Measurements from ENCODE around the gene CEP76. TPM values are rescaled to one million over a fixed set of nuclear protein-coding genes. Genes with fewer than 3 reads are reported as not detected.

The CEP76 gene
- total and polyA plus RNA-seq, 4 donors: 2.6 to 7.3 (median 3.4) TPM

DNA sequence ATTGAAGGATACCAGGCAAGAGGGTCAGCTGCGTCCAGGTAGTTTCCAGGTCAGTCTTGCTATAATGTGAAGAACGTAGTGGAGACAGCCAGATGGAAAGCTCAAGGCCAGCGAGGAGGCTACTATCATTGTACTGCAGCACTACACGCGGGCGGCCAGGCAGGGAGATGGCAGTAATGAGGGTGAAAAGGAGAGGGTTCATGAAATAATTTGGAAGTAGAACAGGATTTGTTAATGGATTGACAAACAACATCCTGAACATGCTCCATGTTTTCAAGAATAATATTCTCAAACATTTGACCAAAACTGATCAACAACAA is 61.7 kb downstream of the CEP76 start:
- Histone ChIP-seq H3K27me3 (ENCODE audit: control insufficient read depth in 1 of 2, insufficient read depth in 2 of 2, low read length in 1 of 2) (no peaks in the 10 kb centered on the region), H3K4me3 (ENCODE audit: low read length in 2 of 2) (no peak overlapping the region), H3K27ac (ENCODE audit: low read depth in 1 of 2, low read length in 2 of 2) (no peak overlapping the region), H3K4me1 (ENCODE audit: control insufficient read depth in 1 of 2, insufficient read depth in 2 of 2, low read length in 2 of 2) (no peaks in the 10 kb centered on the region), H3K36me3 (ENCODE audit: control insufficient read depth in 1 of 2, insufficient read depth in 2 of 2, low read length in 1 of 2) (no peaks in the 10 kb centered on the region), H3K9me3 (ENCODE audit: control insufficient read depth, low read length) (no peaks in the 10 kb centered on the region)
- DNase-seq: no peak
- WGBS, 2 donors: 94 to 95% methylated on average over 6 of the region's 6 CpGs
- no peak for ATAC-seq (ENCODE audit: low FRiP score)
- intact Hi-C loops (cut with DNase I): no loop called here

DNA sequence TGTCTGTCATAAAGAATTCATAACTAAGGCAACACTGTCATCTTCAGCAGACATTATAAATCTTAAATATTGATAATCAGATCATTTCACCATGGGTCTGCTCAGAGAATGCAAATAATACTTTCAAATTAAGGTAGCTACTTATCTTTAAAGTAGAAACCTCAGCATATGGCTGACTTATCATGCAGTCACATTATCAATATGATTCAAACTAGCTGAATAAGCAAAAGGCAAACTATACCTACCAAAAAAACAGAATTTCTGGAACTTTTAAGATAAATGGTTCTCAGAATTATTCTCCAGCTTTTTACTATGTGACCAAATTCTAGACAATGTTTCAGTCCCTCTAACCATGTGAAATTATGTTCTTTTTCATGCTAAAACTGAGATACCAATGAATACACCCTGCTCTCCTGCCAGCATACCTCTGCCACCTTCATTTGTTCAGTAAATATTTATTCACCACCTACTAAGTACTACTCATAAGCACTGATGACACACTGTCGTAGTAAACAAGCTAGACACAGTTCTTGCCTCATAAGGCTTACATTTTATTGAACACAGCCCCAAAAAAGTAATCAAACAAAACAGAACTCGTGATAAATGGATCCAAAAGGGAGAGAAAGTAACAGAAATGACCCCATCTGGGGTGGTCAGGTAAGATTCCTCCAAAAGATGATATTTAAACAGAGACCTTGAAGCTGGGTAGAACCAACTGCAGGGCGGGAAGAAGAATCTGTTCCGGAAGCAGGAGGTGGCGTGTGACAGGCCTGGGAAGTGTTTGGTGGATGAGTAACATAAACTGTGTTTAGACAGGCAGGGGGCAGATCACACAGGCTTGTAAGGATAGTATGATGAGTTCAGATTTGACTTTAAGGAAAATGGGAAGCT is 62.3 kb downstream of the CEP76 start:
- Histone ChIP-seq H3K9me3 (ENCODE audit: control insufficient read depth, low read length) (no peaks in the 10 kb centered on the region), H3K36me3 (ENCODE audit: control insufficient read depth in 1 of 2, insufficient read depth in 2 of 2, low read length in 1 of 2) (no peaks in the 10 kb centered on the region), H3K4me1 (ENCODE audit: control insufficient read depth in 1 of 2, insufficient read depth in 2 of 2, low read length in 2 of 2) (no peaks in the 10 kb centered on the region), H3K4me3 (ENCODE audit: low read length in 2 of 2) (no peak overlapping the region), H3K27ac (ENCODE audit: low read depth in 1 of 2, low read length in 2 of 2) (no peak overlapping the region), H3K27me3 (ENCODE audit: control insufficient read depth in 1 of 2, insufficient read depth in 2 of 2, low read length in 1 of 2) (no peaks in the 10 kb centered on the region)
- DNase-seq (no peak), ATAC-seq (ENCODE audit: low FRiP score) (no peak)
- intact Hi-C loops (cut with DNase I): no loop called here
- 73 to 93% methylated on average over 5 of the region's 5 CpGs for WGBS, 2 donors

DNA sequence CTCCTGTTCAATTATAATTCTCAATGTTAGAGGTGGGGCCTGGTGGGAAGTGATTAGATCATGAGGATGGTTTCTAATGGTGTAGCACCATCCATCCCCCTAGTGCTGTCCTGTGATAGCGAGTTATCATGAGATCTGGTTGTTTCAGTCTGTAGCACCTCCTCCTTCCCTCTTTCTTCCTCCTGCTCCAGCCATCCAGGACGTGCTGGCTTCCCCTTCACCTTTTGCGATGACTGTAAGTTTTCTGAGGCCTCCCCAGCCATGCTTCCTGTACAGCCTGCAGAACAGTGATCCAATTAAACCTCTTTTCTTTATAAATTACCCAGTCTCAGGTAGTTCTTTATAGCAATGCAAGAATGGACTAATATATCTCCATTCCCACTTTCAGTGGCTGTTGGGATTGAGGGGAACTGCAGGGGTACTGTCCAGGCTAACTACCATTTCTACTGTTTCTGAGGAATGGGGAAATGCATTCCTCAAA is 63.8 kb downstream of the CEP76 start:
- no peaks in the 10 kb centered on the region for H3K4me1 ChIP-seq (ENCODE audit: control insufficient read depth in 1 of 2, insufficient read depth in 2 of 2, low read length in 2 of 2)
- ATAC-seq (ENCODE audit: low FRiP score) (no peak), DNase-seq (no peak)
- 67 to 78% methylated on average over 3 of the region's 3 CpGs for WGBS, 2 donors
- intact Hi-C loops (cut with DNase I): no loop called here
- no peaks in the 10 kb centered on the region for H3K36me3 ChIP-seq (ENCODE audit: control insufficient read depth in 1 of 2, insufficient read depth in 2 of 2, low read length in 1 of 2)
- no peaks in the 10 kb centered on the region for H3K27me3 ChIP-seq (ENCODE audit: control insufficient read depth in 1 of 2, insufficient read depth in 2 of 2, low read length in 1 of 2)
- H3K4me3 ChIP-seq (ENCODE audit: low read length in 2 of 2): no peak overlapping the region
- H3K27ac ChIP-seq (ENCODE audit: low read depth in 1 of 2, low read length in 2 of 2): no peak overlapping the region
- H3K9me3 ChIP-seq (ENCODE audit: control insufficient read depth, low read length): no peaks in the 10 kb centered on the region

DNA sequence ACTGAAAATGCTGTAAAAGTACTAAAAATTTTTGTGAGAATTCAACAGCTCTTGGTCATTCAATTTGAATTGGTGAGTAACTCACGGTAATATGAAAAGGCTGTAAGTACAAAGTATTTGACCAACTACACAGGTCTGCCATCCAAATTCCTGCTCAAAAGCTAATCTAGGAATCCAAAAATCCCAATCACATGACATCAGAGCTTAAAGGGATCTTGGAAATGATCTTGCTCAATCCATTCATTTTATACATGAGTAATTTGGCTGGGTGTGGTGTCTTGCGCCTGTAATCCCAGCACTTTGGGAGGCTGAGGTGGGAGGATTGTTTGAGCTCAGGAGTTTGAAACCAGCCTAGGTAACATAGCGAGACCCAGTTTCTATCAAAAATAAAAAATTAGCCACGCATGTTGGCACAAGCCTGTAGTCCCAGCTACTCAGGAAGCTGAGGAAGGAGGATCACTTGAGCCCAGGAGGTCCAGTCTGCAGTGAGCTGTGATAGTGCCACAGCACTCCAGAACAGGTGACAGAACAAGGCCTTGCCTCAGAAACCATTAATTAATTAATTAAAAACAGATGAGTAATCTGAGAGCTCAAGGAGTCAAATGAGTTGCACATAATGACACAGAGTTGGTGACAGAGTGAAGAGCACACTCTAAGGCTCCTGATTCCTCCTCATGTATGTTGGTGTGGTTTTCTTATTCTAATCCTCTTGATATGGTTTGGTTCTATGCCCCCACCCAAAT is 64.5 kb downstream of the CEP76 start:
- intact Hi-C loops (cut with DNase I): no loop called here

DNA sequence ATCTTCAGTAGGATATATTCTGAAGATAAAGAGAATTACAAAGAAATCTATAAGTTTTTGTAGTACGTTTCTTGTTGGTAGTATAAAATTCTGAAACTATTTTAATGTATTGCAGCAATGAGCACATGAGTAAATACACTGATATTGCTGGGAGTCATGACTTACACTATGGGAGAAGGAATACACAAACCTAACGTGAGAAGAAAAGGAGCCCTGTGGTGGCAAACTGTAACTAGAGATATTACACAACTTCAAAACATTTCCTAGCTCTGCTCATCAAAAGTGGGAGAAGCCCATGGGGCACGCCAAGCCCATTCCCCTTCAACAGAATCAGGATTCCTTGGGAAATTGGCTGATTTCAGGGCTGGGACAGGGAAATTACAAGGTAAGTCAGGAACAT is 65.1 kb downstream of the CEP76 start:
- no peak overlapping the region for H3K27ac ChIP-seq (ENCODE audit: low read depth in 1 of 2, low read length in 2 of 2)
- ATAC-seq (ENCODE audit: low FRiP score) (no peak), DNase-seq (no peak)
- H3K27me3 ChIP-seq (ENCODE audit: control insufficient read depth in 1 of 2, insufficient read depth in 2 of 2, low read length in 1 of 2): no peaks in the 10 kb centered on the region
- no peaks in the 10 kb centered on the region for H3K9me3 ChIP-seq (ENCODE audit: control insufficient read depth, low read length)
- no peaks in the 10 kb centered on the region for H3K36me3 ChIP-seq (ENCODE audit: control insufficient read depth in 1 of 2, insufficient read depth in 2 of 2, low read length in 1 of 2)
- no peak overlapping the region for H3K4me3 ChIP-seq (ENCODE audit: low read length in 2 of 2)
- intact Hi-C loops (cut with DNase I): no loop called here
- no peaks in the 10 kb centered on the region for H3K4me1 ChIP-seq (ENCODE audit: control insufficient read depth in 1 of 2, insufficient read depth in 2 of 2, low read length in 2 of 2)
- WGBS, 2 donors: 88 to 92% methylated on average over 3 of the region's 3 CpGs

More for the DNA sequence above, 64.5 kb downstream of the CEP76 start:
- H3K27ac ChIP-seq (ENCODE audit: low read depth in 1 of 2, low read length in 2 of 2): no peak overlapping the region
- H3K9me3 ChIP-seq (ENCODE audit: control insufficient read depth, low read length): no peaks in the 10 kb centered on the region
- ATAC-seq (ENCODE audit: low FRiP score): no peak
- no peaks in the 10 kb centered on the region for H3K4me1 ChIP-seq (ENCODE audit: control insufficient read depth in 1 of 2, insufficient read depth in 2 of 2, low read length in 2 of 2)
- DNase-seq: no peak
- H3K27me3 ChIP-seq (ENCODE audit: control insufficient read depth in 1 of 2, insufficient read depth in 2 of 2, low read length in 1 of 2): no peaks in the 10 kb centered on the region
- H3K36me3 ChIP-seq (ENCODE audit: control insufficient read depth in 1 of 2, insufficient read depth in 2 of 2, low read length in 1 of 2): no peaks in the 10 kb centered on the region
- H3K4me3 ChIP-seq (ENCODE audit: low read length in 2 of 2): no peak overlapping the region
- WGBS, 2 donors: 78 to 83% methylated on average over 4 of the region's 4 CpGs

DNA sequence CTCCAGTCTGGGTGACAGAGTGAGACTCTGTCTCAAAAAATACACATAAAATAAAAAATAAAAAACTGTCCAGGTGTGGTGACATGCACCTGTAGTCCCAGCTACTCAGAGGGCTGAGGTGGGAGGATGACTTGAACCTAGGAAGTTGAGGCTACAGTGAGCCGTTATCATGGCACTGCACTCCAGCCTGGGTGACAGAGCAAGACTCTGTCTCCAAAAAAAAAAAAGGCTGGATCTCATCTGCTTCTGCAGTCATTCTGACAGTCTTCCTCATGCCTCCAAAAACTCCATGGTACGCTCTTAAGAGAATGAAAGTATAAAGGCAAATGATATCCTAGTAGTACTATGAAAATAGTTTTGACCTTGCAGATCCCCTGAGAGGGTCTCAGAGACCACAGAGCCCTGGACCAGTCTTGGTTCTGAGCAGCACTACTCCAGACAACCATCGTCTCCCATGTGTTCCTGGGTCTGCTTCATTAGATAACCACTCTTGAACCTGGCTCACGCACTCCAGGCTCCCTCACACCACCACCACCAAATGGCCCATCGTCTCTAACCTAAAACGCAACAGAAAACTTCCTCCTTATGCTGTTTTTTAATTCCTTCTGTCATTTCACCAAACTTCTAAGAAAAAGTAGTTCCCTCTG is 70.6 kb downstream of the CEP76 start:
- H3K4me3 ChIP-seq (ENCODE audit: low read length in 2 of 2): no peak overlapping the region
- no peaks in the 10 kb centered on the region for H3K27me3 ChIP-seq (ENCODE audit: control insufficient read depth in 1 of 2, insufficient read depth in 2 of 2, low read length in 1 of 2)
- H3K9me3 ChIP-seq (ENCODE audit: control insufficient read depth, low read length): no peaks in the 10 kb centered on the region
- no peaks in the 10 kb centered on the region for H3K4me1 ChIP-seq (ENCODE audit: control insufficient read depth in 1 of 2, insufficient read depth in 2 of 2, low read length in 2 of 2)
- no peaks in the 10 kb centered on the region for H3K36me3 ChIP-seq (ENCODE audit: control insufficient read depth in 1 of 2, insufficient read depth in 2 of 2, low read length in 1 of 2)
- ATAC-seq (ENCODE audit: low FRiP score): no peak
- no peak for DNase-seq
- no peak overlapping the region for H3K27ac ChIP-seq (ENCODE audit: low read depth in 1 of 2, low read length in 2 of 2)
- intact Hi-C loops (cut with DNase I): no loop called here
- 77 to 82% methylated on average over 6 of the region's 6 CpGs for WGBS, 2 donors

DNA sequence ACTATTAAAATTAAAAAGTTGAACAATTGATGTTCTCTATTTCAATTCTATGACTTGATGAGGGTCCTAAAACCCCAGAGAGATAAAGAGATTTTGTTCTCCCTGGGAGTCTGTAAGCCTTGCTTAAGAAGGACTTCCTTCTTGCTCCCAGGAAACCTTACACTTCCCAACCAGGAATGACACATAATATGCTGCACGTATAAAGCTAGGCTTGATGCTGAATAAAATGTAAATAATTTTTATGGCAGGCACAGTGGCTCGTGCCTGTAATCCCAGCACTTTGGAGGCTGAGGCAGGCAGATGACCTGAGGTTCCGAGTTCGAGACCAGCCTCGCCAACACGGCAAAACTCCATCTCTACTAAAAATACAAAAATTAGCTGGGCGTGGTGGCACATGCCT is 72.4 kb downstream of the CEP76 start:
- intact Hi-C loops (cut with DNase I): no loop called here
- Histone ChIP-seq H3K4me3 (ENCODE audit: low read length in 2 of 2) (no peak overlapping the region), H3K27ac (ENCODE audit: low read depth in 1 of 2, low read length in 2 of 2) (no peak overlapping the region), H3K4me1 (ENCODE audit: control insufficient read depth in 1 of 2, insufficient read depth in 2 of 2, low read length in 2 of 2) (no peaks in the 10 kb centered on the region), H3K36me3 (ENCODE audit: control insufficient read depth in 1 of 2, insufficient read depth in 2 of 2, low read length in 1 of 2) (no peaks in the 10 kb centered on the region), H3K9me3 (ENCODE audit: control insufficient read depth, low read length) (no peaks in the 10 kb centered on the region), H3K27me3 (ENCODE audit: control insufficient read depth in 1 of 2, insufficient read depth in 2 of 2, low read length in 1 of 2) (no peaks in the 10 kb centered on the region)
- DNase-seq (no peak), ATAC-seq (ENCODE audit: low FRiP score) (no peak)
- WGBS, 2 donors: 89 to 90% methylated on average over 7 of the region's 7 CpGs

DNA sequence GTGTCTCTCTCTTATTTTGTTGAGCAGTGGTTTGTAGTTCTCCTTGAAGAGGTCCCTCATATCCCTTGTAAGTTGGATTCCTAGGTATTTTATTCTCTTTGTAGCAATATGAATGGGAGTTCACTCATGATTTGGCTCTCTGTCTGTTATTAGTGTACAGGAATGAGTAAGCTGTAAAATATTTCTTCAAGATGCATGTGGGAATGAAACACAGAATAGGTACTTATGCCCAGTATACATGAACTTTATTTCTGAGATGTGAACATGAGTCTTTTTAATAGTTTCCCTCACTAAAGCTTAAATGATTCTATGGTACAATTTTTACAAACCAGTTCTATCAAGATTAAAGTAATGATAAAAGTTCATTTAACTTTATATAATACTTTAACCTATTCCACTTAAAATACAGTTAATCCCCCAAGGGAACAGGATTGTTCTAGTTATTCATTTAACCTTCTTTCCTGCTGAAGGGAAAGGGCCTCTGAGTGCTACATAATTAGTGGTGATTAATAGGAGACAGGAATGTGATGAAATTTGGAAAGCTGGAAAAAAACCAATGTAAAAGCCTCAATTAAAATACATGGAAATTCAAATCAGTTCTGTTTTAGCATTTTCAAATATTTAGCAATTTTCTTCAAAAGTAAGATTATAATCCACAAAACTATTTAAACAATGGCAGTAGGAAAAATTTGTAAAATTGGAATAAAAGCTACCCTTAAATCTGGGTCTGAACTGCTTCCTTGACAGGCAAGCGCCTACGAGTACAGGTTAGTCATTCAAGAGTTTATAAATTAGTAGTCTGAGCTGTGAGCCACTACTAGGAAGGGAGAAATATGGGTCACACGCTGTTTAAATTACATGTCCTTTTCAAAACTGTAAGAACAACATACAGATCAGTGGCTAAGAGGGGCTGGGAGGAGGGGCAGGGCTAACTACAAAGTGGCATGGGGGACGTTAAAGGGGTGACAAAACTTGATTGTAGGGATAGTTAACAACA is 73.5 kb downstream of the CEP76 start:
- Histone ChIP-seq H3K9me3 (ENCODE audit: control insufficient read depth, low read length) (no peaks in the 10 kb centered on the region), H3K4me3 (ENCODE audit: low read length in 2 of 2) (no peak overlapping the region), H3K4me1 (ENCODE audit: control insufficient read depth in 1 of 2, insufficient read depth in 2 of 2, low read length in 2 of 2) (no peaks in the 10 kb centered on the region), H3K27me3 (ENCODE audit: control insufficient read depth in 1 of 2, insufficient read depth in 2 of 2, low read length in 1 of 2) (no peaks in the 10 kb centered on the region), H3K27ac (ENCODE audit: low read depth in 1 of 2, low read length in 2 of 2) (no peak overlapping the region), H3K36me3 (ENCODE audit: control insufficient read depth in 1 of 2, insufficient read depth in 2 of 2, low read length in 1 of 2) (no peaks in the 10 kb centered on the region)
- WGBS, 2 donors: 61 to 72% methylated on average over 4 of the region's 4 CpGs
- DNase-seq (no peak), ATAC-seq (ENCODE audit: low FRiP score) (no peak)
- intact Hi-C loops (cut with DNase I): no loop called here

Data from aorta (tissue), 5 donors.